ENCODE measurements around the gene LRCOL1.

Gene LRCOL1

DNA sequence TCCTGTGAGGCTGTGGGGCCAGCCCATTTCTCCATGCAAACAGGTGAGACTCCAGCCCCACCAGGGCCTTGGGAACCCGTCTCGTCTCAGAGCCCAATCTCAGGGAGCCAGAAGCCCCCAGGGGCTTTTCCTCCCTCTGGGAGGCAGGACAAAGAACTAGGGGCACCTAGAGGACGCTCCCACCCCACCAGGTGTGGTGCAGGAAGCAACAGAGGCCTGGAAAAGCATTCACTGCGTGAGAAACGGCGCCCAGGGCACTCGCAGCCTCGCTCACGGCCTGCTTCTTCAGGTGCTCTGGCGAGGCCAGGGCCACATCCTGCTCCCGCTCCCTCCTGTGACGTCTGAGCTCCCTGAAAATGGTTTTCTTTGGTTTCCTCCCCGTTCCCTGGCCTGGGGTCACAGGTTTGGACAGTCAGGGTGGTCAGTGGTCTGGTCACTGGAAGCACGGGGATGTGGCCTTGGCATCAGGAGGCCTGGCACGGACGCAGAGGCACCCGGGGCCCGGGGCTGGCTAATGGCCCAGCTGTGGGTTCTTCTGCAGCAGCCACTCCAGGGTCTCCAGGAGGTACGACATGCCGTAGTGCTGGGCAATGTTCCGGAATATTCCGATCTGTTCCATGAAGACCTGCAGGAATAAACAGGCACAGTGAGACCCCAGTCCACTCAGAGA is 13.9 kb upstream of the LRCOL1 start:
- H2AFZ ChIP-seq (ENCODE audit: low read length): no peak overlapping the region
- H3K4me2 ChIP-seq (ENCODE audit: low read depth, low read length): no peak overlapping the region
- no peak overlapping the region for H3K4me3 ChIP-seq (ENCODE audit: low read length)
- no peak for DNase-seq
- H3K9me3 ChIP-seq (replicated peaks; ENCODE audit: insufficient read depth, low read length): no peaks in the 10 kb centered on the region
- no peak overlapping the region for H3K9ac ChIP-seq (ENCODE audit: low read length)
- H4K20me1 ChIP-seq (ENCODE audit: insufficient read depth, low read length): no peaks in the 10 kb centered on the region
- no peaks in the 10 kb centered on the region for H3K4me1 ChIP-seq (ENCODE audit: low read length)
- no peak overlapping the region for H3K27ac ChIP-seq (ENCODE audit: low read length)
- H3K9me2 ChIP-seq (replicated peaks; ENCODE audit: insufficient read depth, low read length): no peaks in the 10 kb centered on the region
- TF ChIP-seq CTCF (IDR thresholded peaks at IDR 0.05; ENCODE audit: low read length): no peak
- TF ChIP-seq EZH2 (optimal IDR thresholded peaks at IDR 0.05; ENCODE audit: low read depth, low read length): no peak
- TF ChIP-seq EZH2phosphoT487 (IDR thresholded peaks at IDR 0.05; ENCODE audit: low read length): no peak
- H3F3A ChIP-seq (ENCODE audit: insufficient read depth, low read length): no peaks in the 10 kb centered on the region
- H3K79me2 ChIP-seq (ENCODE audit: low read length): no peaks in the 10 kb centered on the region
- no peaks in the 10 kb centered on the region for H3K27me3 ChIP-seq (replicated peaks; ENCODE audit: insufficient read depth, low read length)
- no peaks in the 10 kb centered on the region for H3K36me3 ChIP-seq (replicated peaks; ENCODE audit: insufficient read depth, low read length)

GRCh38 chr12:132623072-132623869 is 12.9 kb upstream of the LRCOL1 start:
- Histone ChIP-seq H3K4me3 (ENCODE audit: low read length) (no peak overlapping the region), H3K9ac (ENCODE audit: low read length) (no peak overlapping the region), H3K27me3 (replicated peaks; ENCODE audit: insufficient read depth, low read length) (no peaks in the 10 kb centered on the region), H3K27ac (ENCODE audit: low read length) (no peak overlapping the region), H3K79me2 (ENCODE audit: low read length) (no peaks in the 10 kb centered on the region), H3K4me2 (ENCODE audit: low read depth, low read length) (no peak overlapping the region), H4K20me1 (ENCODE audit: insufficient read depth, low read length) (no peaks in the 10 kb centered on the region), H2AFZ (ENCODE audit: low read length) (no peak overlapping the region), H3F3A (ENCODE audit: insufficient read depth, low read length) (no peaks in the 10 kb centered on the region), H3K9me2 (replicated peaks; ENCODE audit: insufficient read depth, low read length) (no peaks in the 10 kb centered on the region), H3K36me3 (replicated peaks; ENCODE audit: insufficient read depth, low read length) (no peaks in the 10 kb centered on the region), H3K4me1 (ENCODE audit: low read length) (no peaks in the 10 kb centered on the region), H3K9me3 (replicated peaks; ENCODE audit: insufficient read depth, low read length) (no peaks in the 10 kb centered on the region)
- TF ChIP-seq EZH2phosphoT487 (IDR thresholded peaks at IDR 0.05; ENCODE audit: low read length) (no peak), EZH2 (optimal IDR thresholded peaks at IDR 0.05; ENCODE audit: low read depth, low read length) (no peak), CTCF (IDR thresholded peaks at IDR 0.05; ENCODE audit: low read length) (no peak)
- DNase-seq: no peak

- no peak for DNase-seq
- Histone ChIP-seq H3K4me3 (ENCODE audit: low read length) (no peak overlapping the region), H3K27ac (ENCODE audit: low read length) (no peak overlapping the region), H3K4me1 (ENCODE audit: low read length) (no peaks in the 10 kb centered on the region), H3F3A (ENCODE audit: insufficient read depth, low read length) (no peaks in the 10 kb centered on the region), H2AFZ (ENCODE audit: low read length) (no peak overlapping the region), H3K9ac (ENCODE audit: low read length) (no peak overlapping the region), H3K9me2 (replicated peaks; ENCODE audit: insufficient read depth, low read length) (no peaks in the 10 kb centered on the region), H3K27me3 (replicated peaks; ENCODE audit: insufficient read depth, low read length) (no peaks in the 10 kb centered on the region), H3K4me2 (ENCODE audit: low read depth, low read length) (no peak overlapping the region), H4K20me1 (ENCODE audit: insufficient read depth, low read length) (no peaks in the 10 kb centered on the region), H3K9me3 (replicated peaks; ENCODE audit: insufficient read depth, low read length) (no peaks in the 10 kb centered on the region), H3K36me3 (replicated peaks; ENCODE audit: insufficient read depth, low read length) (no peaks in the 10 kb centered on the region), H3K79me2 (ENCODE audit: low read length) (no peaks in the 10 kb centered on the region)
- TF ChIP-seq CTCF (IDR thresholded peaks at IDR 0.05; ENCODE audit: low read length): no peak
- no peak for TF ChIP-seq EZH2 (optimal IDR thresholded peaks at IDR 0.05; ENCODE audit: low read depth, low read length)
- TF ChIP-seq EZH2phosphoT487 (IDR thresholded peaks at IDR 0.05; ENCODE audit: low read length): no peak
Observed at GRCh38 chr12:132622437-132623071, 12.2 kb upstream of the LRCOL1 start.
